CD4-positive, alpha-beta T cell treated with Interferon gamma for 1 hour (primary cell): ENCODE results near the gene SSU72.
"Not testable (repeated sequence)": the region's sequence is repeated elsewhere in the genome, so short reads cannot be mapped to it uniquely, and the experiment has no call there.

Source experiments
- DNase-seq: peaks from one replicate; pipeline ENCODE4 v3.0.0-alpha.2; 2020

The SSU72 gene

GRCh38 chr1:1523651-1524050, 51.0 kb downstream of the SSU72 start:
- not testable (repeated sequence) for DNase-seq

- DNase-seq = not testable (repeated sequence)
These were observed 51.4 kb downstream of the SSU72 start for GRCh38 chr1:1523226-1523625.

- DNase-seq = not testable (repeated sequence)
These were observed 52.1 kb downstream of the SSU72 start for GRCh38 chr1:1522536-1522935.

GRCh38 chr1:1521331-1521730, 53.3 kb downstream of the SSU72 start:
- no peak for DNase-seq

- DNase-seq = not testable (repeated sequence)
These were observed 54.7 kb downstream of the SSU72 start for GRCh38 chr1:1519805-1520505.

GRCh38 chr1:1518621-1519007, 56.0 kb downstream of the SSU72 start:
- DNase-seq = not testable (repeated sequence)

GRCh38 chr1:1517973-1518620, 56.6 kb downstream of the SSU72 start:
- no peak for DNase-seq

- not testable (repeated sequence) for DNase-seq
These were observed 57.7 kb downstream of the SSU72 start for GRCh38 chr1:1516923-1517322.

GRCh38 chr1:1514376-1514775, 60.3 kb downstream of the SSU72 start:
- DNase-seq = peak; percentile 50

GRCh38 chr1:1513675-1514074, 61.0 kb downstream of the SSU72 start:
- not testable (repeated sequence) for DNase-seq

GRCh38 chr1:1512425-1512824, 62.2 kb downstream of the SSU72 start:
- not testable (repeated sequence) for DNase-seq

GRCh38 chr1:1511533-1512285, 63.0 kb downstream of the SSU72 start, which contains the start of gene ATAD3A:
TSS of gene ATAD3A (plus strand) at chr1:1512162. CDS start at chr1:1512269, 107 bp downstream.
- DNase-seq = peak; percentile 96

- no peak for DNase-seq
These were observed 63.6 kb downstream of the SSU72 start for GRCh38 chr1:1510912-1511532.

GRCh38 chr1:1509465-1509850, 65.2 kb downstream of the SSU72 start:
- DNase-seq = not testable (repeated sequence)

GRCh38 chr1:1508775-1509464, 65.7 kb downstream of the SSU72 start:
- not testable (repeated sequence) for DNase-seq

GRCh38 chr1:1507305-1507704, 67.4 kb downstream of the SSU72 start:
- no peak for DNase-seq

GRCh38 chr1:1505801-1506200, 68.9 kb downstream of the SSU72 start:
- DNase-seq = not testable (repeated sequence)

- peak; percentile 55 for DNase-seq
These were observed 69.3 kb downstream of the SSU72 start for GRCh38 chr1:1505366-1505798.

GRCh38 chr1:1504777-1505365, 69.8 kb downstream of the SSU72 start:
- DNase-seq = peak; percentile 77

- not testable (repeated sequence) for DNase-seq
These were observed 79.1 kb downstream of the SSU72 start for GRCh38 chr1:1495461-1495975.

GRCh38 chr1:1494311-1494710, 80.4 kb downstream of the SSU72 start:
- DNase-seq = not testable (repeated sequence)
